Ascending aorta (tissue), 2 donors: ENCODE measurements around the gene NOSTRIN. TPM values are rescaled to one million over a fixed set of nuclear protein-coding genes. Genes with fewer than 3 reads are reported as not detected.

ENCODE experiments used
- DNase-seq, 2 donors: peaks; one replicate each; pipeline ENCODE4 v3.0.0-alpha.2; 2019; ENCODE audit warnings: low spot score in 2 of 2
- H3K27ac ChIP-seq, 2 donors: fragments of 200-600 bp; sonication (generic); one replicate each; pipeline ENCODE4 v1.5.1; 2016 to 2017; ENCODE audit warnings: mild to moderate bottlenecking in 1 of 2
- H3K27me3 ChIP-seq: fragments of 200-600 bp; sonication (generic); one replicate; pipeline ENCODE4 v1.5.1; 2017
- H3K36me3 ChIP-seq, 2 donors: fragments of 200-600 bp; sonication (generic); one replicate each; pipeline ENCODE4 v1.5.1; 2016
- H3K4me1 ChIP-seq, 2 donors: fragments of 200-600 bp; sonication (generic); one replicate each; pipeline ENCODE4 v1.5.1; 2016 to 2017; ENCODE audit warnings: mild to moderate bottlenecking in 1 of 2
- H3K4me3 ChIP-seq, 2 donors: fragments of 200-600 bp; sonication (generic); one replicate each; pipeline ENCODE4 v1.5.1; 2016 to 2017; ENCODE audit warnings: mild to moderate bottlenecking in 1 of 2
- H3K9me3 ChIP-seq, 2 donors: fragments of 200-600 bp; sonication (generic); one replicate each; pipeline ENCODE4 v1.5.1; 2016
- intact Hi-C: fragments of 100-400 bp; cut with DNase I; formaldehyde crosslinking; loops from one replicate; pipeline ENCODE4 v1.15.1; 2023
- total RNA-seq: library from RNA; depleted of rRNA; stranded (reverse); fragments of >200 nt; gene quantifications from one replicate; pipeline ENCODE4 v1.1.0, GENCODE V29; 2016
- TF ChIP-seq, protein P1 (sequence below), 3 experiments: fragments of 200-600 bp in 2 of 3; fragments of 450-650 bp in 1 of 3; sonication (generic) in 2 of 3; IDR thresholded peaks; one replicate each; pipeline ENCODE4 v1.5.1; 2016 to 2019; ENCODE audit warnings: antibody characterized with exemption in 3 of 3, mild to moderate bottlenecking in 1 of 3, moderate library complexity in 1 of 3

NOSTRIN gene
- total RNA-seq, 1 donor from 2014 or later = 7.8 TPM

DNA sequence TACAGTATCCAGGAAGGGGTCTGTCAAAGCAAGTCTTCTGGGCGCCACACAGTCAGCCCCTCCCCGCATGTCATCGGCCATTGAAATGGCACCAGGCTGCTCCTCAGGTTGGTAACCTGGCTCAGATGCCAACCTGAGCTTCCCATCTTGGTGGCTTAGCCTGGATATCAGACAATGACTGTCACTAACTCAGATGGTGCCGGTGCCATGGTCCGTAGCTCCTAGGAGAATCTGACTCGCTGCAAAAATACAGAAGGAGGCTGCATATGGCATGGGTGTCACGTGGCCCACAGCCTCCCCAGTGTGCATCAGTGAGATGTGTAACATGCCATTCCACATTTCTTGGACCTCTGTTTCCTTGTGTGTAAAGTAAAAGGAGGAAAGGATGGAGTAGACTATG lies 3.2 kb downstream of the NOSTRIN start:
- no peaks in the 10 kb centered on the region for H3K9me3 ChIP-seq
- DNase-seq = no peak
- no peaks in the 10 kb centered on the region for H3K36me3 ChIP-seq
- H3K4me3 ChIP-seq = no peak overlapping the region
- no peak overlapping the region for H3K27ac ChIP-seq
- no peaks in the 10 kb centered on the region for H3K27me3 ChIP-seq
- TF ChIP-seq, protein P1, sequence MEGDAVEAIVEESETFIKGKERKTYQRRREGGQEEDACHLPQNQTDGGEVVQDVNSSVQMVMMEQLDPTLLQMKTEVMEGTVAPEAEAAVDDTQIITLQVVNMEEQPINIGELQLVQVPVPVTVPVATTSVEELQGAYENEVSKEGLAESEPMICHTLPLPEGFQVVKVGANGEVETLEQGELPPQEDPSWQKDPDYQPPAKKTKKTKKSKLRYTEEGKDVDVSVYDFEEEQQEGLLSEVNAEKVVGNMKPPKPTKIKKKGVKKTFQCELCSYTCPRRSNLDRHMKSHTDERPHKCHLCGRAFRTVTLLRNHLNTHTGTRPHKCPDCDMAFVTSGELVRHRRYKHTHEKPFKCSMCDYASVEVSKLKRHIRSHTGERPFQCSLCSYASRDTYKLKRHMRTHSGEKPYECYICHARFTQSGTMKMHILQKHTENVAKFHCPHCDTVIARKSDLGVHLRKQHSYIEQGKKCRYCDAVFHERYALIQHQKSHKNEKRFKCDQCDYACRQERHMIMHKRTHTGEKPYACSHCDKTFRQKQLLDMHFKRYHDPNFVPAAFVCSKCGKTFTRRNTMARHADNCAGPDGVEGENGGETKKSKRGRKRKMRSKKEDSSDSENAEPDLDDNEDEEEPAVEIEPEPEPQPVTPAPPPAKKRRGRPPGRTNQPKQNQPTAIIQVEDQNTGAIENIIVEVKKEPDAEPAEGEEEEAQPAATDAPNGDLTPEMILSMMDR (IDR thresholded peaks at IDR 0.05) = no peak
- intact Hi-C loops = no loop called here
- no peaks in the 10 kb centered on the region for H3K4me1 ChIP-seq

DNA sequence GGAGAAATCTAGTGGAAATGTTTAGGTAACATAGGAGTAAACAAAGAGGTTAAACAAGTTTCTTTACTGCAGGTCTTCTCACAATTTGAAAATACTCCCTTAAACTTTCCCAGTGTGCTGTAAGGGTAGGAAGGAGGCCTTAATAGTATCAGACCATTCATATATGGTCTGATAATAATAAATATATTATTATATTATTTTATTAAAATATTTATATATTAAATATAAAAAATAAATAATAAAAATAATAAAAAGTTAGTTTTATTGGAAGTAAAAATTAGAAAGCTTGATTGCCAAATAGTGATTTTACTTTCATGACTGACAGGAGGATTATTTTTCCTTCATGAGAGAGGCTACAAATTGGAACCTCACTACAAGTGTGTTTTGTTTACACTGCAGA lies 7.1 kb downstream of the NOSTRIN start:
- H3K36me3 ChIP-seq = no peaks in the 10 kb centered on the region
- H3K4me3 ChIP-seq = no peak overlapping the region
- no peak overlapping the region for H3K27ac ChIP-seq
- DNase-seq = no peak
- no peaks in the 10 kb centered on the region for H3K9me3 ChIP-seq
- TF ChIP-seq, protein P1 (IDR thresholded peaks at IDR 0.05) = no peak
- intact Hi-C loops = no loop called here
- H3K4me1 ChIP-seq = no peaks in the 10 kb centered on the region
- no peaks in the 10 kb centered on the region for H3K27me3 ChIP-seq

GRCh38 chr2:168810235-168810634 lies 7.8 kb downstream of the NOSTRIN start:
- no peak overlapping the region for H3K27ac ChIP-seq
- no peaks in the 10 kb centered on the region for H3K9me3 ChIP-seq
- no peak overlapping the region for H3K4me3 ChIP-seq
- no peaks in the 10 kb centered on the region for H3K4me1 ChIP-seq
- H3K27me3 ChIP-seq = no peaks in the 10 kb centered on the region
- H3K36me3 ChIP-seq = no peaks in the 10 kb centered on the region
- intact Hi-C loops = no loop called here
- no peak for DNase-seq
- TF ChIP-seq, protein P1 (IDR thresholded peaks at IDR 0.05) = no peak

- Histone ChIP-seq H3K4me3 (no peak overlapping the region), H3K9me3 (no peaks in the 10 kb centered on the region), H3K27me3 (no peaks in the 10 kb centered on the region), H3K4me1 (no peaks in the 10 kb centered on the region), H3K36me3 (no peaks in the 10 kb centered on the region), H3K27ac (no peak overlapping the region)
- intact Hi-C loops = no loop called here
- no peak for DNase-seq
- TF ChIP-seq, protein P1 (IDR thresholded peaks at IDR 0.05) = no peak
Measured at GRCh38 chr2:168811696-168812095, 9.3 kb downstream of the NOSTRIN start.

GRCh38 chr2:168814046-168814445 lies 11.6 kb downstream of the NOSTRIN start:
- intact Hi-C loops = no loop called here
- no peaks in the 10 kb centered on the region for H3K36me3 ChIP-seq
- TF ChIP-seq, protein P1 (IDR thresholded peaks at IDR 0.05) = no peak
- no peak overlapping the region for H3K4me3 ChIP-seq
- H3K9me3 ChIP-seq = no peaks in the 10 kb centered on the region
- no peak for DNase-seq
- H3K27me3 ChIP-seq = no peaks in the 10 kb centered on the region
- no peak overlapping the region for H3K27ac ChIP-seq
- H3K4me1 ChIP-seq = no peaks in the 10 kb centered on the region
